Brain pericyte (primary cell): ENCODE measurements around the gene BLACAT1.
"Not testable (repeated sequence)": the region's sequence is repeated elsewhere in the genome, so short reads cannot be mapped to it uniquely, and the experiment has no call there.

Experiments
- DNase-seq: peaks from one replicate; pipeline ENCODE4 v3.0.0-alpha.2; 2012; ENCODE audit warnings: low read depth, low spot score

The BLACAT1 gene

GRCh38 chr1:205417870-205418635, 37.8 kb downstream of the BLACAT1 start:
- DNase-seq = no peak

- DNase-seq = no peak
Measured at GRCh38 chr1:205416322-205416721, 39.5 kb downstream of the BLACAT1 start.

- DNase-seq = no peak
Measured at GRCh38 chr1:205410581-205411298, 45.1 kb downstream of the BLACAT1 start.

- no peak for DNase-seq
Measured at GRCh38 chr1:205407970-205408369, 47.9 kb downstream of the BLACAT1 start.

GRCh38 chr1:205406252-205406651, 49.6 kb downstream of the BLACAT1 start:
- DNase-seq = not testable (repeated sequence)
